Thyroid gland (tissue), 4 donors: ENCODE measurements around the gene TARBP2. TPM values are rescaled to one million over a fixed set of nuclear protein-coding genes. Genes with fewer than 3 reads are reported as not detected.

ENCODE experiments used
- DNase-seq, 2 donors: peaks; one replicate each; pipeline ENCODE4 v3.0.0-alpha.2; 2019
- H3K27ac ChIP-seq, 3 donors: fragments of 200-600 bp; sonication (generic); 1 replicate in 2 of 3; 2 replicates in 1 of 3; pipeline ENCODE4 v1.5.1; 2016 to 2019; ENCODE audit warnings: mild to moderate bottlenecking in 1 of 3, moderate library complexity in 1 of 3
- H3K27me3 ChIP-seq: fragments of 200-600 bp; sonication (generic); one replicate; pipeline ENCODE4 v1.5.1; 2019
- H3K36me3 ChIP-seq, 2 donors: fragments of 200-600 bp; sonication (generic); one replicate each; pipeline ENCODE4 v1.5.1; 2016 to 2019
- H3K4me1 ChIP-seq, 2 donors: fragments of 200-600 bp; sonication (generic); one replicate each; pipeline ENCODE4 v1.5.1; 2017 to 2019
- H3K4me3 ChIP-seq, 3 donors: fragments of 200-600 bp; sonication (generic); replicated peaks in 1 of 3; 1 replicate in 2 of 3; 2 replicates in 1 of 3; pipeline ENCODE4 v1.5.1; 2016; ENCODE audit warnings: mild to moderate bottlenecking in 1 of 3
- H3K9me3 ChIP-seq: fragments of 200-600 bp; sonication (generic); one replicate; pipeline ENCODE4 v1.5.1; 2017
- POLR2A ChIP-seq, 2 donors: fragments of 450-650 bp; IDR thresholded peaks; one replicate each; pipeline ENCODE4 v1.6.1; 2017; ENCODE audit warnings: antibody characterized with exemption in 2 of 2, mild to moderate bottlenecking in 2 of 2, moderate library complexity in 1 of 2
- WGBS, 2 donors: methylation state at CpG; one replicate each; pipeline ENCODE4 v1.1.5; 2017; 5-methylcytosine and 5-hydroxymethylcytosine counted together
- intact Hi-C: fragments of 100-400 bp; cut with DNase I; formaldehyde crosslinking; loops from one replicate; pipeline ENCODE4 v1.15.1; 2023
- total RNA-seq, 4 donors: library from RNA; depleted of rRNA; stranded (reverse); fragments of >200 nt; gene quantifications; one replicate each; pipeline ENCODE4 v1.2.3, GENCODE V29; 2016
- TF ChIP-seq, protein P1 (sequence below), 6 experiments: fragments of 200-600 bp in 3 of 6; fragments of 450-650 bp in 3 of 6; sonication (generic) in 3 of 6; IDR thresholded peaks; one replicate each; pipeline ENCODE4 v1.5.1; 2016 to 2019; ENCODE audit warnings: antibody characterized with exemption in 6 of 6, mild to moderate bottlenecking in 2 of 6, inconsistent platforms in 1 of 6, moderate library complexity in 1 of 6

Gene TARBP2
- total RNA-seq, 4 donors from 2014 or later, result 31.2 to 44.8 (median 34.7) TPM

DNA sequence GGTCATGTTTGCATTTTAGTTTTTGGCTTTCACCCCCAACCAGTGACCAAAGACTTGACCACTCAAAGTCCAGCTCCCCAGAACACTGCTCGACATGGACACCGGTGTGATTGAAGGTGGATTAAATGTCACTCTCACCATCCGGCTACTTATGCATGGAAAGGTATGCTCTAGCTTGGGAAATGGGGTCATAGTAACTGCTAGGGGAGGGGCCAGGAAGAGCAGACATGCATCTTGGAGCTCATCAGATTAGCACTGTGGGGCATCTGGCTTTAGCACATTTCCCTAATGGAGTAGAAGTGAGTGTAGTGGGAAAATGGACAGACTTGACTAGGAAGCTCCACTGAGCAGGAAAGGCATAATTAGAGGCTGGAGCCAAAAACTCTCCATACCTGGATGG, 46.4 kb upstream of the TARBP2 start:
- H3K27me3 ChIP-seq, result no peaks in the 10 kb centered on the region
- H3K9me3 ChIP-seq, result no peaks in the 10 kb centered on the region
- no peak overlapping the region for H3K4me3 ChIP-seq
- H3K36me3 ChIP-seq, result peaks cover 47 to 55% of the 10 kb centered on the region in 2 donors
- no peak overlapping the region for H3K27ac ChIP-seq
- peaks cover 13 to 21% of the 10 kb centered on the region in 2 donors for H3K4me1 ChIP-seq
- intact Hi-C loops, result loop anchor here (5.0 kb wide), 1 partner anchor 53 kb away; the partner anchor contains the start of gene NPFF
- 53 to 62% methylated on average over 3 of the region's 3 CpGs for WGBS, 2 donors
- no peak for TF ChIP-seq POLR2A (IDR thresholded peaks at IDR 0.05)
- TF ChIP-seq, protein P1, sequence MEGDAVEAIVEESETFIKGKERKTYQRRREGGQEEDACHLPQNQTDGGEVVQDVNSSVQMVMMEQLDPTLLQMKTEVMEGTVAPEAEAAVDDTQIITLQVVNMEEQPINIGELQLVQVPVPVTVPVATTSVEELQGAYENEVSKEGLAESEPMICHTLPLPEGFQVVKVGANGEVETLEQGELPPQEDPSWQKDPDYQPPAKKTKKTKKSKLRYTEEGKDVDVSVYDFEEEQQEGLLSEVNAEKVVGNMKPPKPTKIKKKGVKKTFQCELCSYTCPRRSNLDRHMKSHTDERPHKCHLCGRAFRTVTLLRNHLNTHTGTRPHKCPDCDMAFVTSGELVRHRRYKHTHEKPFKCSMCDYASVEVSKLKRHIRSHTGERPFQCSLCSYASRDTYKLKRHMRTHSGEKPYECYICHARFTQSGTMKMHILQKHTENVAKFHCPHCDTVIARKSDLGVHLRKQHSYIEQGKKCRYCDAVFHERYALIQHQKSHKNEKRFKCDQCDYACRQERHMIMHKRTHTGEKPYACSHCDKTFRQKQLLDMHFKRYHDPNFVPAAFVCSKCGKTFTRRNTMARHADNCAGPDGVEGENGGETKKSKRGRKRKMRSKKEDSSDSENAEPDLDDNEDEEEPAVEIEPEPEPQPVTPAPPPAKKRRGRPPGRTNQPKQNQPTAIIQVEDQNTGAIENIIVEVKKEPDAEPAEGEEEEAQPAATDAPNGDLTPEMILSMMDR (IDR thresholded peaks at IDR 0.05), result no peak
- DNase-seq, result no peak

DNA sequence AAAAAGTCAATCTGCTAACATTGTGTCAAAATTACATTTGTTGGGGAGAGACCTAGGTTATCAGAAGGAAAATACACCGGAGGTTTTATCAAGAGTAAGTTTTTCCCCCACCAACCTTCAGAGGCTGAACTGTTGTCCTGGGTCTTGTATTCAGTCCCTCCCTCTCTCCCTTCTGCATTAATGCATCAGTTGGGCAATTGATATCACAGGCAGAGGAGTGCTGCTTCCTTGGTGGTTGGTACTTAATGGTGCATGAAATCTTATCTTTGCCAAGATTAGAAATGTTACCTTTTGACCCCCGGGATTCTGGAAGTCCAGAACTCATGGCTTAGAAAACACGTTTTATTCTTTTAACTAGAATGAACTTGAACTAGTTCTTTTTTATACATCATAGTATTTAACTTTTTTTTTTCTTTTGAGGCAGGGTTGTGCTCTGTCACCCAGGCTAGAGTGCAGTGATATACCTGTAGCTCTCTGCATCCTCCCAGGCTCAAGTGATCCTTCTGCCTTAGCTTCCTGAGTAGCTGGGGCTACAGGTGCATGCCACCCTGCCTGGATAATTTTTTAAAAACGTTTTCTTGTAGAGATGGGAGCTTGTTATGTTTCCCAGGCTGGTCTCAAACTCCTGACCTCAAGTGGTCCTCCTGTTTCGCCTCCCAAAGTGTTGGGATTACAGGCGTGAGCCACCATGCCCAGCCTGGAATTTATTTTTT, 44.3 kb upstream of the TARBP2 start:
- intact Hi-C loops, result loop anchor here (5.0 kb wide), 1 partner anchor 50 kb away; the partner anchor contains the start of gene NPFF
- 62 to 67% methylated on average over 6 of the region's 6 CpGs for WGBS, 2 donors
- peaks cover 68 to 76% of the 10 kb centered on the region in 2 donors for H3K36me3 ChIP-seq

DNA sequence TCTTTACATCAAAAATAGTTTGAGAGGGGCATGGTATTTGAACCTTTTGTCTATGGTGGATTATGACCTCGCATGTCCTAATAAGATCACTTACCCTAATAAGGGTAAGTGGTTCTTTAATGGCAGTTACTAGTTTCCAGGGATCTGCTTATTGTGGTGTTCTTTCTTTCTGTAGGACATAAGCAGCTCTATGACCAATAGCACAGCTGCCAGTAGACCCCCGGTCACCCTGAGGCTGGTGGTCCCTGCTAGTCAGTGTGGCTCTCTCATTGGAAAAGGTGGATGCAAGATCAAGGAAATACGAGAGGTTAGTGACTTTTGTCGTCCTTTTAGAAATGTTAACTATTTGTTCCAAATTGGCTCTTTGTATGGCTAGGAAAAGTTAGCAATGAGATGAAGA, 42.0 kb upstream of the TARBP2 start:
- H3K27ac ChIP-seq, result no peak overlapping the region
- H3K4me1 ChIP-seq, result peaks cover 3 to 8% of the 10 kb centered on the region in 2 donors
- no peak overlapping the region for H3K4me3 ChIP-seq
- H3K36me3 ChIP-seq, result peaks cover 91 to 98% of the 10 kb centered on the region in 2 donors
- no peaks in the 10 kb centered on the region for H3K9me3 ChIP-seq
- WGBS, 2 donors, result 80 to 82% methylated on average over 4 of the region's 4 CpGs
- intact Hi-C loops, result loop anchor here (5.0 kb wide), 1 partner anchor 48 kb away; the partner anchor contains the start of gene NPFF
- H3K27me3 ChIP-seq, result no peaks in the 10 kb centered on the region
- TF ChIP-seq, protein P1 (IDR thresholded peaks at IDR 0.05), result no peak
- no peak for DNase-seq

More for the DNA sequence above, 44.3 kb upstream of the TARBP2 start:
- H3K27ac ChIP-seq, result no peak overlapping the region
- H3K9me3 ChIP-seq, result no peaks in the 10 kb centered on the region
- DNase-seq, result no peak
- H3K4me3 ChIP-seq, result no peak overlapping the region
- H3K27me3 ChIP-seq, result no peaks in the 10 kb centered on the region
- no peak for TF ChIP-seq POLR2A (IDR thresholded peaks at IDR 0.05)
- TF ChIP-seq, protein P1 (IDR thresholded peaks at IDR 0.05), result no peak
- peaks cover 13 to 21% of the 10 kb centered on the region in 2 donors for H3K4me1 ChIP-seq

DNA sequence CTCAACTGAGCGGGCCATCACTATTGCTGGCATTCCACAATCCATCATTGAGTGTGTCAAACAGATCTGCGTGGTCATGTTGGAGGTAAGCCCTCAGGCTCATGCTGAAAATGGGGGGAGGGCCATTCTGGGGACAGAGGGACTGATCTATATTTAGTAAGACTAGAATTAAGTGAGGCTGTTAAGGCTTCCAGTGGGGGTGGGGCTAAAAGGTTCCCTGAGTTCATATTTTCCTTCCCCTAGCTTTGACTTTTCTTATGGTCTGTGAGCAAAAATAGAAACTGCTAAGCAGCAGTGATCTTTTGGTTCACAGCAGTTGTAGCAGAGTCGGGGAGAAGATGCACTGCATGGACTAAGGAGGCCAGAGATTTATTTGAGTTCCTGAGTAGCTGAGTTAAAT, 40.0 kb upstream of the TARBP2 start:
- Histone ChIP-seq H3K4me1 (no peaks in the 10 kb centered on the region), H3K9me3 (no peaks in the 10 kb centered on the region), H3K27ac (no peak overlapping the region), H3K36me3 (peaks cover 95 to 100% of the 10 kb centered on the region in 2 donors), H3K27me3 (no peaks in the 10 kb centered on the region), H3K4me3 (no peak overlapping the region)
- TF ChIP-seq POLR2A (IDR thresholded peaks at IDR 0.05), result no peak
- TF ChIP-seq, protein P1 (IDR thresholded peaks at IDR 0.05), result no peak
- intact Hi-C loops, result no loop called here
- no peak for DNase-seq
- WGBS, 2 donors, result 87 to 89% methylated on average over 3 of the region's 3 CpGs

DNA sequence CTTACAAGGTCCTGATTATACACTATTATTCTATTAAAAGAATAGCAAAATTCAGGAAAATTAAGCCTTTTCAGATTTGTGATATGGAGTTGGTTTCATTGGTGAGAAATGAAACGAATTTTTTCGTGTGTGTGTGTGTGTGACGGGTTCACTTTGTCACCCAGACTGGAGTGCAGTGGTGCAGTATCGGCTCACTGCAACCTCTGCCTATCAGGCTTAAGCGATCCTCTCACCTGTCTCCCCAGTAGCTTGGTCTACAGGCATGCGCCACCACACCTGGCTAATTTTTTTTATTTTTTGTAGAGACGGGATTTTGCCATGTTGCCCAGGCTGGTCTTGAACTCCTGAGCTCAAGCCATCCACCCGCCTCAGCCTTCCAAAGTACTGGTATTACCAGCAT, 39.5 kb upstream of the TARBP2 start:
- 90 to 92% methylated on average over 8 of the region's 8 CpGs for WGBS, 2 donors

More for the DNA sequence above, 39.5 kb upstream of the TARBP2 start:
- Histone ChIP-seq H3K4me3 (no peak overlapping the region), H3K9me3 (no peaks in the 10 kb centered on the region), H3K36me3 (peaks cover 95 to 100% of the 10 kb centered on the region in 2 donors), H3K27ac (no peak overlapping the region), H3K27me3 (no peaks in the 10 kb centered on the region), H3K4me1 (no peaks in the 10 kb centered on the region)
- TF ChIP-seq POLR2A (IDR thresholded peaks at IDR 0.05), result no peak
- TF ChIP-seq, protein P1 (IDR thresholded peaks at IDR 0.05), result no peak
- intact Hi-C loops, result no loop called here
- DNase-seq, result no peak
